ENCODE data around the gene ZNF488. TPM values are rescaled to one million over a fixed set of nuclear protein-coding genes. Genes with fewer than 3 reads are reported as not detected.

The ZNF488 gene
- total RNA-seq, 4 donors from 2014 or later: 0.12 to 0.47 TPM; not detected in 2

DNA sequence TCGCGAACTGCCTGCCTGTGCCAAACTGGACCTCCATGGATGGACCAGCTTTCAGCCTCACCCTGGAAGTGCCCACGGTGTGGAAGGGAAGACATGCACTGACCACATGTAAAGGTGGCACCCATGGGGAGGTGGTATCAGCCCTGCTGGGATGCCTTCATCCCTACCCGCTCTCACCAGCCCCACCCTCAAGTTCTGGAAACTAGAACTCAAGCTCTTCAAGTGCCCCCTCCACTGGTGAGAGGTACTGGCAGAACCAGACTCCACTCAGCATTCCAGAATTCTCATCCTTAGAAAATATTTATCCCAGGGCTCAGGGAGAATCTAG, 5.9 kb downstream of the ZNF488 start:
- TF ChIP-seq POLR2AphosphoS5 (IDR thresholded peaks at IDR 0.05) (no peak), EP300 (IDR thresholded peaks at IDR 0.05) (no peak)
- 100% methylated on average over 1 of the region's 4 CpGs; no CpG with 5 or more reads in 1 of the 2 donors for WGBS, 2 donors (ENCODE audit: low coverage in 1 of 2)
- Histone ChIP-seq H3K27me3 (peaks cover 40% of the 10 kb centered on the region), H3K9me3 (no peaks in the 10 kb centered on the region), H3K4me1 (peaks cover 0 to 12% (median 7%) of the 10 kb centered on the region in 3 donors), H3K27ac (no peak overlapping the region), H3K4me3 (no peak overlapping the region), H3K36me3 (no peaks in the 10 kb centered on the region)
- no peak for ATAC-seq

DNA sequence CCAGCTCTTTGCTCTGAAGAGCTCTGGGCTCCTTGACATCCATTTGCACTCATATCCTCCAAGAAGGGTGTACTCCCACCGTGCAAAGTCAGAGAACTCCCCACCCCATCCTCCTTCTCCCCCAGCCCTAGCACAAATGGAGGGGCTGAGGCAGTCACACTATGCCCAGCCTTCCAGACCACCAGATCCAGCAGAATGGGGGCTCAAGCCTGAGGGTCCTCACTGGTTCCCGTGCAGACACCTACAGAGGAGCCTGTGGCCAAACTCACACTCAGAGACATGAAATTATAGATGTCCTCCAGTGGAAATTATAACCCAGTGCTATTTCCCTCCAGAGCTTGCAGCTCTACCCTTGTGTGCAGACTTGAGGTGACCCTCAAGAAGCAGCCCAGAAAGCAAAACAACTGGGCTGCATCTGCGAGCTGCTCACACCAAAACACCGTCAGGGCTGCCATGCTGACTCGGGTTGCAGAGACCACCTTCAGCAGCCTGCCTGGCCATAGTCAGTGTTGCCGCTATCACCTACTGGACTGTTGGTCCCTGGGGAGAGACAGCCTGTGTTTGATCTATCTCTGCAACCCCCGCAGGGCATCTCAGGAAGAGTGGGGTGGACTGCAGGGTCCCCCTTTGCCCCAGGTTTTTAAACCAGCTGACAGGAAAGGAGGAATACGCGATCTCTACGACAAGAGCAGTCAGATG, 7.4 kb downstream of the ZNF488 start:
- Histone ChIP-seq H3K27me3 (peaks cover 39% of the 10 kb centered on the region), H3K36me3 (no peaks in the 10 kb centered on the region), H3K4me1 (peaks cover 0 to 12% (median 7%) of the 10 kb centered on the region in 3 donors), H3K9me3 (no peaks in the 10 kb centered on the region), H3K27ac (no peak overlapping the region), H3K4me3 (no peak overlapping the region)
- WGBS, 2 donors (ENCODE audit: low coverage in 1 of 2): 79 to 81% methylated on average over 4 to 6 of the region's 10 CpGs
- no peak for ATAC-seq
- TF ChIP-seq EP300 (IDR thresholded peaks at IDR 0.05) (no peak), POLR2A (IDR thresholded peaks at IDR 0.05) (no peak), POLR2AphosphoS5 (IDR thresholded peaks at IDR 0.05) (no peak)
- TF ChIP-seq, protein P1, sequence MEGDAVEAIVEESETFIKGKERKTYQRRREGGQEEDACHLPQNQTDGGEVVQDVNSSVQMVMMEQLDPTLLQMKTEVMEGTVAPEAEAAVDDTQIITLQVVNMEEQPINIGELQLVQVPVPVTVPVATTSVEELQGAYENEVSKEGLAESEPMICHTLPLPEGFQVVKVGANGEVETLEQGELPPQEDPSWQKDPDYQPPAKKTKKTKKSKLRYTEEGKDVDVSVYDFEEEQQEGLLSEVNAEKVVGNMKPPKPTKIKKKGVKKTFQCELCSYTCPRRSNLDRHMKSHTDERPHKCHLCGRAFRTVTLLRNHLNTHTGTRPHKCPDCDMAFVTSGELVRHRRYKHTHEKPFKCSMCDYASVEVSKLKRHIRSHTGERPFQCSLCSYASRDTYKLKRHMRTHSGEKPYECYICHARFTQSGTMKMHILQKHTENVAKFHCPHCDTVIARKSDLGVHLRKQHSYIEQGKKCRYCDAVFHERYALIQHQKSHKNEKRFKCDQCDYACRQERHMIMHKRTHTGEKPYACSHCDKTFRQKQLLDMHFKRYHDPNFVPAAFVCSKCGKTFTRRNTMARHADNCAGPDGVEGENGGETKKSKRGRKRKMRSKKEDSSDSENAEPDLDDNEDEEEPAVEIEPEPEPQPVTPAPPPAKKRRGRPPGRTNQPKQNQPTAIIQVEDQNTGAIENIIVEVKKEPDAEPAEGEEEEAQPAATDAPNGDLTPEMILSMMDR (IDR thresholded peaks at IDR 0.05): no peak

DNA sequence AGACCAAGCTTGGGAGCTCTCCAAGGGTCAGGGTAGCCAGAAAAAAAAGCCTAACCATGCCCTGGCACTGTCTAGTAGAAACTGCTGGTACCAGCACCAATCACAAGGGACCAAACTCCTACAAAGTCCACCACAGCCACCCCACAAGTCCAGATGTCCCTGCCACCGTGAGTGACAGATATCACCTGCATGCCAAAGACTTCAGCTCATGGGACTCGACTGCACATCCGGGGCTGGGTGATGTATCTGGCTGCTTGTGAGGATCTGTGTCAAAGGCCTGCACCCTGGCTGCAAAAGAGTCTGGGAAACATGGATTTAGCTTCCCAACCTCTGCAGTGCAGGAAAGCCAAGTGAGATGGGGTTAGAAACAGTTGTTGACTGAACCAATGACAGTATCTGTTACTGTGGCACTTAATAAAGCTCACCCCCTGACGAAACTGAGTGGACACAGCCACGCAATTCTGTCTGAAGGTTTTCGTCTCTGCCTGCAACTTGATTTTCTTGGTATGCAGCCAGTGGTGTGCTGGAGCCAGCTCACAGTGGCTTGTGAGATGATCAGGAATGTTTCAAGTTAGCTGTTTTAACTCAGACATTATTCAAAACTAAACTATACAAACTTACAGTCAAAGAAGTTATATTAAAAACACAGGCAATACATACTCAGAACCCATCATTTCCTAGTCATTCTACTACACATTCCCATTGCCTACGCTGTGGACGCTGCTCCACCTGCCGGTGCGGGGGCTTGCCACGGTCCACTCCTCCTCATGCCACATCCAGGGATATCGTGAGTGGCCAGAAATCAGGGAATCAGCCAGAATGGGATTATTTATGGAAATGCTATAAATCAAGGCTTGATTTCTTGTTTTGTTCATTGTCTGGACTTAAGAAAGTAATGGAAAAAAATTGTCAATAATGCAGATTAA, 9.2 kb downstream of the ZNF488 start:
- Histone ChIP-seq H3K27ac (no peak overlapping the region), H3K36me3 (no peaks in the 10 kb centered on the region), H3K27me3 (peaks cover 23% of the 10 kb centered on the region), H3K9me3 (no peaks in the 10 kb centered on the region), H3K4me3 (no peak overlapping the region), H3K4me1 (peaks cover 0 to 12% (median 7%) of the 10 kb centered on the region in 3 donors)
- ATAC-seq: peak; percentile 26
- TF ChIP-seq EP300 (IDR thresholded peaks at IDR 0.05): no peak
- TF ChIP-seq, protein P1 (IDR thresholded peaks at IDR 0.05): peak in 1 of 4 experiments; percentile 31
- WGBS, 2 donors (ENCODE audit: low coverage in 1 of 2): 32% methylated on average over 6 to 7 of the region's 12 CpGs

DNA sequence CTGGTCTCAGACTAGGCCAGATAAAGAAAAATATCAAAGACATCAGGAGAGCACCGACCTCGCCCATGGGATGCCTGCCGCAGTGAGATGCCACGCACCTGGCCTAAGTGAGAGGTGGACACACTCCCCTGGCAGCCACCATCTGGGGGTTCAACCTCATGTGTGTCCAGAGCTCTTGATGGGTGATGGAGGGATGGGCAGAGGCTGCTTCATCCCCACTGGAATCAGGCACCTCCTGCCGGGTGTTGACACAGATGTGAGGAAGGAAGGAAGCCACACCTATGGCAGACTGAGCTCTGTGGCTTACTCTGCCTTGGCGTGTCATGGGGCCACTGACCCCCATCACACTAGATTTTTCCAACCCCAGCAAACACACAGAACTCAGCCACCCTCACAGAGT, 11.4 kb downstream of the ZNF488 start:
- no peak for TF ChIP-seq POLR2A (IDR thresholded peaks at IDR 0.05)
- no peak for TF ChIP-seq POLR2AphosphoS5 (IDR thresholded peaks at IDR 0.05)
- TF ChIP-seq, protein P1 (IDR thresholded peaks at IDR 0.05): no peak
- no peak for TF ChIP-seq EP300 (IDR thresholded peaks at IDR 0.05)
- no peak overlapping the region for H3K27ac ChIP-seq
- no peak overlapping the region for H3K4me3 ChIP-seq
- WGBS, 2 donors (ENCODE audit: low coverage in 1 of 2): 83 to 96% methylated on average over 1 to 4 of the region's 6 CpGs
- peaks cover 0 to 12% (median 7%) of the 10 kb centered on the region in 3 donors for H3K4me1 ChIP-seq
- H3K36me3 ChIP-seq: no peaks in the 10 kb centered on the region
- no peak for ATAC-seq
- H3K9me3 ChIP-seq: no peaks in the 10 kb centered on the region
- peaks cover 4% of the 10 kb centered on the region for H3K27me3 ChIP-seq

DNA sequence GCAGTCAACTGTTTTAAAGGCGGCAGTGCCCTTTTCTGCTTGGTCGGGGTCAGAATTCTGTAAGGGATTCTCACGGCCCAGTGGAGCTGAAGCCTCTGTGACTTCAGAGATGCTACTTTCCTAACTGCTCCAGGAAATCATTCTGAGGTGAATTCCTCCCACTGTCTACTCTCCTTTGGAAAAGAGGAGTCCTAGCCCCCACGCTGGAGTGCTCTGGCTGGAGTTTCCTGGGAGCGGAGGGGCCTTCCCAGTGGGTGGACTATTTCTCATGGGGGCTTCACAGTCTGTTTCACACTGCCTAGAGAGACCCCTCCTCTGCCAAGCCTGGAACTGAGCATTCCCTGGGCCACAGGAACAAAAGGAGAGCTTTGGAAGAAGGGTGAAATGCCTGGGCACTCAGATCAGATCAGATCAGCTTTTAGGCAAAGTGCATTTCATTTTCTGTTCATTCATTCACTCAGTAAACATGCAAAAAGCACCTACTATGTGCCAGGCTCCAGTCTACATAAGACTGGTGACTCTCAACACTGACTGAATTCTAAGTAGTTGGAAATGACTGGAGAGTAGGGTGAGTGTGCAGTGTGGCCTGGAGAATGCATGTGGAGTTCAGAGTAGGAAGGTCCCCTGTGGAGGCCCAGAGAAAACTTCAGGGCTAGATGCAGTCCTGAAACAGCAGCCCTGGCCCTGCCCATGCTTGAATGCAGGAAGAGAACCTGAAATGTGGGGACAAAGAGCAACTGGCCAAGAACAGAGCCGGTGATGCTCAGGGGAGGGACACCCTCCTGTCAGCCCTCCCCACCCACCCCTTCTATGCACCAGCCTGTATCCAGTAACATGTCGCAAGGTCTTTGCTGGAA, 12.2 kb downstream of the ZNF488 start:
- no peak for TF ChIP-seq POLR2AphosphoS5 (IDR thresholded peaks at IDR 0.05)
- TF ChIP-seq, protein P1 (IDR thresholded peaks at IDR 0.05): no peak
- TF ChIP-seq EP300 (IDR thresholded peaks at IDR 0.05): no peak
- TF ChIP-seq POLR2A (IDR thresholded peaks at IDR 0.05): no peak
- H3K27ac ChIP-seq: no peak overlapping the region
- no peaks in the 10 kb centered on the region for H3K36me3 ChIP-seq
- peaks cover 0 to 12% (median 7%) of the 10 kb centered on the region in 3 donors for H3K4me1 ChIP-seq
- ATAC-seq: no peak
- H3K27me3 ChIP-seq: no peaks in the 10 kb centered on the region
- H3K9me3 ChIP-seq: no peaks in the 10 kb centered on the region
- H3K4me3 ChIP-seq: no peak overlapping the region
- 82 to 85% methylated on average over 4 of the region's 7 CpGs for WGBS, 2 donors (ENCODE audit: low coverage in 1 of 2)

Measured in gastroesophageal sphincter (tissue), 4 donors.